CD4-positive, alpha-beta T cell treated with Interleukin-12 subunit alpha and Interleukin-12 subunit beta, for 1 hour (primary cell): ENCODE results near the gene BTBD18.

ENCODE experiments used
- DNase-seq: peaks from one replicate; pipeline ENCODE4 v3.0.0-alpha.2; 2020

The BTBD18 gene

DNA sequence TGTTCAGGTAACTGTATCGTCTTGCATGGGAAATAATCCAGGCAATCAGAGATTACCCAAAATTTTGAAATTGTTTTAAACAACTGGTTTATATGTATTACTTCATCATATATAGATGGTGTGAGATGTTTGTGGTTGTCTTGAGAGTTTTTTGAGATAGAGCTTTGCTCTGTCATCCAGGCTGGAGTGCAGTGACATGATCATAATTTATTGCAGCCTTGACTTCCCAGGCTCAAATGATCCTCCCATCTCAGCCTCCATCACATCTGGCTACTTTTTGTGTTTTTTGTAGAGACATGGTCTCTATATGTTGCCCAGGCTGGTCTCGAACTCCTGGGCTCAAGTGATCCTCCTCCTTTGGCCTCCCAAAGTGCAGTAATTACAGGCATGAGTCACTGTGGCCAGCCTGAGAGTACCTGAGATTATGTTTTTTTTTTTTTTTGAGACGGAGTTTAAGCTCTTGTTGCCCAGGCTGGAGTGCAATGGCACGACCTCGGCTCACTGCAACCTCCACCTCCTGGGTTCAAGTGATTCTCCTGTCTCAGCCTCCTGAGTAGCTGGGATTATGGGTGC, 21.5 kb upstream of the BTBD18 start:
- no peak for DNase-seq

DNA sequence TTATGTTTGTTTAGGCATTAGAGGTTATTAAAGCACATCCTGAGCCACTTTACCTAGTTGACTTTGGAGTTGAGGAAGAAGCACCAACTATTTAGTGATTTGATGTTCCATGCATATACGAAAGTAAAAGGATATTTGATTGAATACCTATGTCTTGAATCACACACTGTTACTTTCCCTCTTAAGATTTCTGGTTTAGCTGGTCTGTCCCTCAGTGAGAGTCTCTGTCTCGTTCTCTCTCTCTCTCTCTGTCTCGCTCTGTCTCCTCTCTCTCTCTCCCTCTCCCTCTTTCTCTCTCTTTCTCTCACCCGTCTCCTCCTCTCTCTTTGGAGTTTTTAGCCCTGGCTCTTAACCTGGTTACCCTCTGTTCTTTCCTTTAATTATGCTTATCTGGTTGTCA, 20.9 kb upstream of the BTBD18 start:
- no peak for DNase-seq

DNA sequence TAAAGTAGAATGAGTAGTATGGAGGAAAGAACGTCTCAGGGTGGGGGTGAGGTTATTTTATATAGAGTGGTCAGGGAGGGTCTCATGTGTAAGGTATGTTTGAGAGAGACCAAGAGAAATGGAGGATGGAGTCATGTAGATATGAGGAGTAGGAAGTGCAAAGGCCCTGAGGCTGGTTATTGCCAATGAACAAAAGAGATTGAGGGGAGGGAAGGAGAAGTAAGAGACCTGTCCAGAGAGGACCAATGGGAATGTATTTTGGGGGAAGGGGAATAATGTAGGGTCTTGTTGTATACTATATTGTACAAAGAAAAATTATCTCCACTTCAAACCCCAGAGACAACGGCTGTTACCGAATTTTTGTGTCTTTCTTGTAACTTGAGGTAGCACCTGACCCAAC, 19.7 kb upstream of the BTBD18 start:
- DNase-seq, result no peak

DNA sequence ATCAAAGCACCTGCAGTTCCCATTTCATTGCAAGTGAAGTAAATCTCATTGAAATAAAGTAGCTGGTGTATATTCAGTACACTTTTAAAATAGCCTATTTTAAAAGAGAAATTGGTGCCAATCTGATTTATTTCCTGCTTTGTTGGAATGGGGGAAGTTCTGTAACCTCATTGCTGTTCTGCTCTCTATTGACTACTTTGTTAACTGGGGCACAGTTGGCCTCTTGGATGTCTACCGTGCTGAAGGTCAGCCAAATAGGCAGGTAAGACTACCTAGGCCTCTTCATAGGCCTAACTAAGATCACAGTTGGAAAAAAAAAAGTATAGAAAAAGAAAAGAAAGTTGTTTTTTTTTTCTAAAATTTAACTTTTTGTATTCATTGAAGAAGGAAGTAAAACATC, 19.2 kb upstream of the BTBD18 start:
- DNase-seq, result no peak

GRCh38 chr11:57764972-57765371, 13.4 kb upstream of the BTBD18 start:
- DNase-seq, result no peak

DNA sequence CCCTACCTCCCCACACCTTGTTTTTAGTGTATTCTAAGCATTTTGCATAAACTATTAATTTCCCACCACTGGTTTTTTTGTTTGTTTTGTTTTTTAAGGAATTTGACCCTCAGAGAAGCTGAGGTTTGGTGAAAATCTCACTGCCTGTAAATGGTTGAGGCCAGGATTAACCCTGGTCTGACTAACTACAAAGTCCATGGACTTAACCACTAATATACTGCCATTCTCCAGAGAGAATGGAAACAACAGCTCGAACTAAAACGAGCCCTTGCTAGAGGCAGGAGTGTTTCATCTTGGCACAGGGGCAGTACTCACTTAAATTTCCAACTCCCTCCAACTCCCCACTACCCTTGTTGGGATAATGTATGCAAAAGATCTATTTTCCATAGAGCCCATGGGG, 12.9 kb upstream of the BTBD18 start:
- DNase-seq, result no peak

DNA sequence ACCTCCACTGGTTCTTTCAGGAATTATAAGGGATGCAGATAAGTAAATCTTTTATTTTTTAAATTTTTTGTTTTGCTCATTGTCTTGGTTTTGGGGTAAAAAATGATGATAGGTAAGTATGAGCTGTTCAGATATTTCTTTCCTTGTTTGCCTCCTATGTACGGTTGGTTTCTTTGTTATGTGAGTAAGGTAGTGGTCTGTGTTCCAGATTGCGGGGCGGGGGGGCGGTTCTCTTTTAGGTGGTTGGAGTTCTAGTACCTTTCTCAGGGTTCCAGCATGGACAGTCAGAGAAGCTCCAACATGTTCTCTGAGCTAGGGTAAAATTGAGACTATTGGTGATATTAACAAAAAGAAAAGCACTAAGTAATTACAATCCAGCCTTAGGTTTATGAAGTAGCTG, 12.4 kb upstream of the BTBD18 start:
- DNase-seq, result no peak

- DNase-seq, result no peak
Measured at GRCh38 chr11:57763568-57763967, 11.9 kb upstream of the BTBD18 start.

- no peak for DNase-seq
Measured at GRCh38 chr11:57762235-57762861, 10.7 kb upstream of the BTBD18 start.

DNA sequence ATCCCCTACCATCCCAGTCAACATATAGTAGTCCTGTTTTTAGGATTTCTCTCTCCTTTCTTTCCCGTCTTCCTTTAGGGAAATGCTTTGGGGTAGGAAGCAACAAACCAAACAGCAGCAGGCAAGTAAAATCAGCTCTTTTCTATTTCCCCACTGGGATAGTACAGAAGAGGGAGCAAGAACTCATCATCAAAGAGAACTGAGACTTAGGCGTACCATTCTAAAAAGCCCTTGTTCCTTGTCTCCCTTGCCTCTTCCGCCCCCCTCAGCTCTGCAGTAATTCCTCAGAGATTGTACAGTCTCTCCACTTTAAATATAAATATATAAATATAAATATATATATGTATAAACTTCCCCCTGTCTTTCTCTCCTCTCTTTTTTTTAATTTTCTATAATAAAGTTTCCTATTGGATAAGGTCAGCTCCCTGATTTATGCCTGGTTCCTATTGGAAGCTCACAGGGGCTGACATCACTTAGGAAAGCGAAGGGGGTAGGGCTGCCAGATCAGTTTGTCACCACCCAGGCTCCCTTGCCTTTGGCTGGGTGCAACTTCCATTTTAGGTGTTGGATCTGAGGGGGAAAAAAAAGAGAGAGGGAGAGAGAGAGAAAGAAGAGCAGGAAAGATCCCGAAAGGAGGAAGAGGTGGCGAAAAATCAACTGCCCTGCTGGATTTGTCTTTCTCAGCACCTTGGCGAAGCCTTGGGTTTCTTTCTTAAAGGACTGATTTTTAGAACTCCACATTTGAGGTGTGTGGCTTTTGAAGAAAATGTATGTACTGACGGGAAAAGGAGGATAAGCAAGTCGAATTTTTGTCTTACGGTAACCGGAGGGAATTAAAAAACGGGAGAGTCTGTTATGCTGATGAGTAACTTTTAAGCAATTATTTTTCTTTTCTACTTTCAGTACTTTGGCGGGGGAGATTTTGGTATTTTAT, 9.9 kb upstream of the BTBD18 start, which contains the start of gene CTNND1:
TSS of gene CTNND1 (plus strand) at position 502 of the 934 bp plus-strand sequence. CDS start 29,677 bp downstream, outside the sequence.
- no peak for DNase-seq

- DNase-seq, result no peak
Measured at GRCh38 chr11:57758174-57758573, 6.6 kb upstream of the BTBD18 start.

DNA sequence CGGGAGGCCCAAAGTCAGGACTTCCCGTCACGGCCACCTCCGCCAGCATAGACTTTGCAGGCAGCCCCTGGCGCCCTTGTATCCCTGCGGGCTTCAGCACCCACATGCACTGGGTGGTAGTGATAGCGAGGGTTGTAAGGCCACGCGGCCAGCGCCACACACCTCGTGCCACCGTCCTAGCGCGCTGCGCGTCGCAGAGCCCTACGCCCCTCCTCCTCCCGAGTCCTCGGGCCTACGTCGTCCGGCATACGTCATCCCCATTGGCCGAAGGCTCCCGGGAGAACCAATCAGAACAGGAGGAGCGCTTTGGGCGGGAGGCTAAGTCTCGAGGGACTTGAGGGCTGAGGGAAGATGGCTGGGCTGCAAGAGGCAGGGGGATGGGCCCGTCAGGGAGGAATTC, 1.3 kb upstream of the BTBD18 start:
- no peak for DNase-seq

DNA sequence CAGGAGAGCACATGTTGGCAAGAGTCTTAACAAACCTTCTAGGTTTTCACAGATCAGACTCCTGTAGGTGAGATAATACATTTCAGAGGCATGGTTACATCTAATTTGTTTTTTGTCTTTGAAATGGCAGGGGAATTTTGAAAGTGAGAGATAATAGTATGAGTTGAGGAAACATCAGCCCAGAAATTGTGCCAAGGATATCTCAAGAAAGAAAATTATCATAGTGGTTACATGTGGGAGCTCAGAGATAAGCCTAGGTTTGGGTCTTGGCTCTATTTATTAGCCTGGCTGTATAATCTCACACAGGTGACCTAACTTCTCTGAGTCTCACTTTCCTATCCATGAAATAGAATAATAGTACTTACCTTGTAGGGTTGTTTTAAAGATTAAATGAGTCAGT, 443 bp downstream of the BTBD18 start:
- no peak for DNase-seq

GRCh38 chr11:57746920-57747319, 4.7 kb downstream of the BTBD18 start:
- DNase-seq, result no peak

DNA sequence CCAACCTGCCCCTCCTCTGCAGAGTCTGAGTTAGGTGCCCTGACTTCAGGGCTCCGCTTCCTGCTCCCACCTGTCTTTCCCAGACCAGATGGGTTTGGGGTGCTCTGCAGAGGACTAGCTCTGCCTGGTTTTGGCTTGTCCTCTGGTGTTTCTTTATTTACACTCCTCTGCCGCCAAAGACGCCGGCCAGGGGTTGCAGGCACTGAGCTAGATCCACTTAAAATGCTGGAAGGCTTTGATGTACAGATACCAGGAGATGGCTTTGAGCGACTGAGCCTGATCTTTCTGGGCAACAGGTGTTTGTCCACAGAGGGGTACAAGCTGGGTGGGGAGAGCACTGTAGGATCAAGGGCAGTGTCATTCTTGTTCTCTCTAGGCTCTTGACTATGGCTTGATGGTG, 6.4 kb downstream of the BTBD18 start:
- no peak for DNase-seq

DNA sequence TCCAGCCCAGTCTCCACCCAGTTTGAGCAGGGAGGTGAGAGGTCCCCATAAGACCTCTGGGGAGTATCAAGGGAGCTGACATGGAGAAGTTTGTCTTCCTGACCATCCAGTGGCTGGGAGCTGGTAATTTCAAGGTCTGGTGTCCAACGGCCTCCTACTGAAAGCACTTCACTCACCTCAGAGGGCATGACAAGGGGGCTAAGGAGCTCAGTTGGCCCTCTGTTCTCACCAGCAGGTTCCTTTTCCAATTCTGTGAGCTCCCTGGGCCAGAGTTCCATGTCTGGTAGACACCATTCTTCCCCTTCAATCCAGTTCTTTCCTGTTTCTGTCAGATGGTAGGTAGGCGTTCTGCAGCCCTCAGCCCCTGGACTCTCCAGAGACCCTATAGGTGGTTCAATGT, 7.3 kb downstream of the BTBD18 start:
- no peak for DNase-seq

GRCh38 chr11:57742087-57742452, 9.5 kb downstream of the BTBD18 start:
- DNase-seq, result no peak

DNA sequence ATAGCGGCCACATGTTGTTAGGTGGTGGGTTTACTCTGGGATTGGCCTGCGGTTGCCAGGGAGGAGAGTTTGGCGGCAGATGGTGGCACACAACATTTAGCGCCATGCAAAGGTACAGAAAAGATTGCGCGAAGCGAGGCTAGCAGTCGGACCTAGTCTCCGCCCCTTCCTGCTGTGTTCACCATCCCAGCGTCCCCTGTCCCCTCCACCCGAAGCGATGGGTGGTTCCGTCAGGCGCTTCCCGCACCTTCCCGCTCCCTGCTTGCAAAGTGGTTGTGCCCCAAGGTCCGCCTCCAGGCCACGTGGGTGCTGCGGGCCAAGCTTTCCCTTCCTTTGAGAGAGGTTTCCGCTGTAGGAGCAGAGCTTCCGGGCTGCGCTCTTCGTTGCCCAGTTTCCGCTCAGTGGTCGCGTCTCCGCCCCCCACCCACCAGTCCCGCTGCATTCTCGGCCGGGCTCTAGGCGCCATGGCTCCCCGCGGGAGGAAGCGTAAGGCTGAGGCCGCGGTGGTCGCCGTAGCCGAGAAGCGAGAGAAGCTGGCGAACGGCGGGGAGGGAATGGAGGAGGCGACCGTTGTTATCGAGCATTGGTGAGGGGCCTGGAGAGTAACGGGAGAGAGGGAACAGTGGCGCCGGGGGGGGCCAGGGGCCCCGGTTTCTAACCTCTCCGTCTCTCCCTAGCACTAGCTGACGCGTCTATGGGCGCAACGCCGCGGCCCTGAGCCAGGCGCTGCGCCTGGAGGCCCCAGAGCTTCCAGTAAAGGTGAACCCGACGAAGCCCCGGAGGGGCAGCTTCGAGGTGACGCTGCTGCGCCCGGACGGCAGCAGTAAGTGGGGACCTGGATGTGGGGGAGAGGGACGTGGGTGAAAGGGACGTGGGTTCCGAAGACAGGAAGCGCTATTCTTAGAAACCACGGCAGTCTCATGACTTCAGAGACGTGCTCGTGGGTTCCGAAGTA, 10.2 kb downstream of the BTBD18 start, which contains the start of gene SELENOH:
TSS of gene SELENOH (plus strand) at position 360 of the 955 bp plus-strand sequence. CDS start at position 465, 105 bp downstream.
- peak; percentile 93 for DNase-seq

DNA sequence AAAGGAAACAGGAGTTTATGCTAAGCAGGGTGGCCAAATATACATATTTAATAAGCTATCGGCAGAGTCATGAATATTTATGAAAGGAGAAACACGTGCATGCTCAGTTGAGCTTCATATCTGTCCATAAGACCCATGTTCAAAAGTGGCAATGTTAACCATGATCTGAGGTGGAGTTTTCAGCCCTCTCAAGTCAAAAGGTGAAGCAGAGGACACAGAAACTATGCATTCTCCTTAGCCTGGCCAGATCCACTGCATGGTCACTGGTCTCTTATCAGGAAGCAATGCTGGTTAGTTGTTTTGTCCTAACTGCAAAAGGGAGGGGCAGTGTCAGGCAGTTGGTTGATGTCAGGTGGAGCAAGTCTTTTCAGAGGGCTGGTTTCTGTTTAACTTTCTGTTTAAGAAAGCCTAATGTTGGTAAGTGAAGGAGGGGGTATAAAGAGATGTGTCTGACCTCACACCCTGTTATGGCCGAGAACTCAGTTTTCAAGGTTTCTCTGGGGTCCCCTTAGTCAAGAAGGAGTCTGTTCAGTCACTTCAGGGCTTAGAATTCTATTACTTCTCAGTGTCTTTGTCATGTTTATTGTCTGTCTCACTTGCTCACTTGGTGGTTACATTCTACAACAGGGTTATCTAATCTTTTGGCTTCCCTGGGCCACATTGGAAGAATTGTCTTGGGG, 15.9 kb downstream of the BTBD18 start:
- DNase-seq, result no peak

DNA sequence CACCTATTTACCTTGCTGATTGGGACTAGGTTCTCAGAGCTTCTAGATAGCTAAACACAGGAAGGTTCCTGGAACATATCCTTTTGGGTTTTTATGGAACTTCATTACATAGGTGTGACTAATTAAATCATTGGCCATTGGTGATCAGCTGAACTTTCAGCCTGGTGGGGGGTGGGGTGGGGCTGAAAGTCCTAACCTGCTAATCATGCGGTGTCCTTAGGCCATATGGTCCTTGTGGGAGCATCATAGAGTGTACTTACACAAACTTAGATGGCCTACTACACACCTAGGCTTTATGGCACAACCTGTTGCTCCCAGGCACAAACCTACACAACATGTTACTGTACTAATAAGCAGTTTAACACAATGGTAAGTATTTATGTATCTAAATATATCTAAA, 19.0 kb downstream of the BTBD18 start:
- DNase-seq, result no peak

DNA sequence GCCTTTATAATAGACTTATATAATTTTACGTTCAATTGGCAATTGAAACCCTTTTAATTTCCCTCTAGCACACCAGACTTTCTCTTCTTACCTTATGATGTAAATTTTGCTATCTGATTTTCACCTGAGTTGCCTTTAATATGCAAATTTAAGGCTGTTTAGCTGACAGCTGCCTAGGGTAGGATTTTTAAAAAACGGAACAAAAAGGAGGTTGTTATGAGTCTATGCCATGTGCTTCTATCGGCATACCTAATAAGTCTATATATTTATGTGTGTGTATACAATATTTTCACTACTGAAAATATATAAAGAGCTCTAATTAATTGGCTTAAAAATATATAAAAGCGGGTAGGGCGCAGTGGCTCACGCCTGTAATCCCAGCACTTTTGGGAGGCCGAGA, 22.1 kb downstream of the BTBD18 start:
- no peak for DNase-seq

DNA sequence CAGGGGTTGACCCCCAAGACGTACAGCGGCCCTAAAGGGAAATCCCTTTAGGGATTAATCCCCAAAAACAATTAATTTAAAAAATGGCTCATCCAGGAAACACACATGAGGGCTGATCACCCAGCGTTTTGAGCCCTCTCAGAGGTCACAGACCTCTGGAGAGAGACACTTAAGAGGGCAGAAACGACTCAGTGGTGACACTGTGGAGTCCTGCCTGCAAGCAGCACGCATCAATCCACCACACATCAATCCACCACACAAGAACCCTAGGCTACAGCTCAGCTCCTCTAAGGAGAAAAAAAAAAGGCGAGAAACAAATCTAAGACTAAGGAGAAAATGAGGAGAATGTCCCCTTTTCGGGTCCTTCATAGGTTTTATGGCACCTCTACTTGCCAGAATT, 22.8 kb downstream of the BTBD18 start:
- DNase-seq, result no peak
